Right ventricle myocardium superior (tissue), 1 donor: Measurements from ENCODE around the gene PRKACB. TPM values are rescaled to one million over a fixed set of nuclear protein-coding genes. Genes with fewer than 3 reads are reported as not detected.

Source experiments
- ATAC-seq: fragments of 200-7000 bp; cut with Tn5 transposase; one replicate; pipeline ENCODE4 v1.9.1; 2020; ENCODE audit warnings: mild to moderate bottlenecking; ENCODE audit not compliant: poor library complexity
- DNase-seq: peaks from one replicate; pipeline ENCODE4 v3.0.0-alpha.2; 2020
- intact Hi-C: fragments of 100-400 bp; cut with DNase I; formaldehyde crosslinking; loops from one replicate; pipeline ENCODE4 v1.11.2; 2022
- total RNA-seq: library from RNA; stranded (reverse); fragmentation: NEBNext Ultra II Directional; extraction: Animal tissue kit (Norgen Biotek cat#: 25700); gene quantifications from one replicate; pipeline ENCODE4 v1.2.1, GENCODE V29; 2021
- donor health status: DM: no; HTN: yes; CAD: no; lungs with severe emphysema.

Gene PRKACB
- total RNA-seq, 1 donor from 2014 or later, result 30.8 TPM

GRCh38 chr1:84254703-84255238 lies 110.7 kb downstream of the PRKACB start:
- intact Hi-C loops, result no loop called here
- ATAC-seq, result no peak
- DNase-seq, result no peak

DNA sequence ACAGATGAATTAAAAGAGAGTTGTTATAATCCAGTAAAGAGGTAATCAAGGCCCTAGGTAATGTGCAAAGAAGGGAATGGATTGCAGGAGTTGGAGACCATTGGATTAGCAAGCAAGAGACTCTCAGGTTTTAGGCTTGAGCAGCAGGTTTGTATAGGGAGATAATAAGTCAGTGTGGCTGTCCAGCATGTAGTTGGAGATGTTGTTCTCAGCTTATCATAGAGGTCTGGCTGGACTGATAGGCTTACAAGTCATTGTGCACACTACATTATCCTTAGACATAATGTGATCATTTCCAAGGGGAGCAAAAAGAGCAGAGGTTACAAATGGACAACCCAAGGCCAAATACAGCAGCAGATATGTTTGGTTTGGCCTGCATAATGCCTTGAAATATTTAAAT lies 111.5 kb downstream of the PRKACB start:
- ATAC-seq, result no peak
- DNase-seq, result no peak
- intact Hi-C loops, result no loop called here

DNA sequence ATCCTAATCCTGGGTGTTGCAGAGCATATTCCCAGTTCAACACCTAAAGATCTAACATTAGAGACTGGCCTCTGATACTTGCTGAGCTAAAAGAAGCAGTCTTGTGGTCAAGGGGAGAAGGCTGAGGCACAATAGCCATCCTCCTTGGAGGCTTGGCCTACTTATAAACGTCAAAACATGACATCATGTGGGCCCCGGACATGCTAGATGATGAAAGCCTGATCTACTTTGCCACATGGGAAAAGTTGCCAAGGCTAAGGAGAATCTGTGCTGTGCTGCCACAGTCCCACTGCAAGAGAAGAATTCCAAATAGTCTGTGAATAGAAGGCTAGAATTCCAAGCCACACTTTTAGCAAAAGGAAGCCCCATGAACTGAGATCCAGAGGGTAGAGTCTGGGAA lies 113.5 kb downstream of the PRKACB start:
- DNase-seq, result no peak
- intact Hi-C loops, result no loop called here
- no peak for ATAC-seq

- no peak for DNase-seq
- no peak for ATAC-seq
- intact Hi-C loops, result no loop called here
Measured at GRCh38 chr1:84259376-84259775, 115.3 kb downstream of the PRKACB start.

DNA sequence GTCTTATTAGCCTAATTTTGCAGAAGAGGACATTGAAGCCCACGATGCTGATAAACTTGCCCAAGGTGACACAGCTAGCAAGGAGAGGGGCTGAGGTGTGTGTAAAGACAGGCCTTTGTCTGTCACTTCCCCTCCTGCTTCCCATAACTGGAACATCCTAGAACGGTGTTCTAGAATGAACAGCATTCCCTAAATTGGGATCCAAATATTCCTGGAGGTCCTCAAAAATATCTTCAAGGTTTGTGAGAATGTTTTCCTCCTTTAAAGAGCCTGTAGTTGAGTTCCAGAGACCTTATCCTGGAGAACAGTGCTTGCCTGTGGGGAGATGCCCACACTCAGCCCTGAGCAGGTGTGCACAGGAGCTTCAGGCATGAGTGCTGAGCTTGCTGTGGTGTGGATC lies 115.9 kb downstream of the PRKACB start:
- intact Hi-C loops, result no loop called here
- ATAC-seq (no peak), DNase-seq (no peak)

GRCh38 chr1:84260852-84261518 lies 116.9 kb downstream of the PRKACB start:
- DNase-seq (no peak), ATAC-seq (no peak)
- intact Hi-C loops, result no loop called here

DNA sequence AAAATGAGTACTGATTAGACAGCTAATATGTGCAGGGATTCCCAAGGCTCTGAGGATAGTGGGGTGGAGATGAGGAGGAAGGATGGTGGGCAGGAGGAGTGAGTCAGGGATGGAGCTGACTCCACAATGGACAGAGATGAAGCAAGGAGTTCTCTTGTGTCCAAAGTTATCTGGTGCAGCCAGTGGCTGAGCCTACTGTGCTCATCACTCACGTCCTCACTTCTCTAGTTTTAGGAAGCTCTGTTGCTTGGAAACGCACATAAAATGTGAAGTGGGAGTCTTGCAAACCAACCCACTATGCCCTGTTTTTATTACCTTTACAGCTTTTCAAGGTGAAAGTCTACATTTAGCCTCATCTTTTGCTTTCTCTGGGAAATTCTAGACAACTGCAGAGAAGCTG lies 120.9 kb downstream of the PRKACB start:
- ATAC-seq (no peak), DNase-seq (no peak)
- intact Hi-C loops, result no loop called here

- no peak for DNase-seq
- intact Hi-C loops, result no loop called here
- ATAC-seq, result no peak
Measured at GRCh38 chr1:84265867-84266266, 121.8 kb downstream of the PRKACB start.

- ATAC-seq (no peak), DNase-seq (no peak)
- intact Hi-C loops, result no loop called here
Measured at GRCh38 chr1:84266748-84267147, 122.7 kb downstream of the PRKACB start.

DNA sequence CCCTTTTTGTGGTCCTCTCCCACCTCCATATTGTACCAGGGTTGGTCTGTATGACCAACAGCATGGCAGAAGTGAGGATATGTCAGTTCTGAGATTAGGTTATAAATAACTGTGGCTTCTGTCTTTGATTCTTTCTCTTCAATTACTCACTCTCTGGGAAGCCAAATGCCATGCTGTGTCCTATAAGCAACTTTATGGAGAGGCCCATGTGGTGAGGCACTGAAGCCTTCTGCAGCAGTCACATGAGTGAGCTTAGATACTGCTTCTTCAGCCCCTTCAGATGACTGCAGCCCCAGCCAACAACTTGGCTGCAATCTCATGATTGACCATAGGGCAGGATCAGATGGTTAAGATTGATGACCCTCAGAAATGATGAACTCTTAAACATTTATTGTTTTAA lies 123.4 kb downstream of the PRKACB start:
- DNase-seq (no peak), ATAC-seq (no peak)
- intact Hi-C loops, result no loop called here

GRCh38 chr1:84268346-84268745 lies 124.3 kb downstream of the PRKACB start:
- DNase-seq, result no peak
- intact Hi-C loops, result no loop called here
- ATAC-seq, result no peak

- intact Hi-C loops, result no loop called here
- ATAC-seq (no peak), DNase-seq (no peak)
Measured at GRCh38 chr1:84269306-84269705, 125.2 kb downstream of the PRKACB start.

DNA sequence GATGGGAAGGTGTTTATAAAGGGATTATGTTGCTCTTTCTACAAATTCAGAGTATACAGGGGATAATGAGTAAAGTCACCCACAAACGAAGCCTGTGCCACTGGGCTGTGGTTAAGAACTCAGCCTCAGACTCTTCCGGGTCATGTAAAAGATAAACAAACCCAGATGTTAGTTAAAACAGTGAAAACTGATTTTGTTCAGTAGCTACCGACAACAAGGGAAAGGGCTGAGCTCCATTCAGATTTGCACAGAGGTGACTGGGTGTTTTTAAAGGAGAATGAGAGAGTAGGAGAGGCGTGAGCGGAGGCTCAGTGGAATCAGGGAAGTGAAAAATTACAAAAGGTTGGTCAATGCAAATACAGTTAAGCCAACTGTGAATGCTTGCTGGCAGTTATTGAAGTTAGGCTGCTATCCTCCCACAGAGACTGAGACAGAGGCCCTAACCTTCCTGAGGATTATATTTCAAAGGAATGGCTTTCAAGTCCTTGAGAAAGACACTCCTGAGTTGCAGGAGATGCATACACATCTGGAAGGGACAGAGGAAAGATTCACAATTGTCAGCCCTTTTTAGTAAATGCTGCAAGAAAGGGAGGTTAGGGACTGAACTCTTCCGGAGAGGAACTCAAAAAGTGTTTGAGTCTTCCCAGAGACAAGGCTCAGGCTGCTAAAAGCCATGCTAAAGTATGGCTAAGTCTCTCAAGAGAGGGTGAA lies 127.5 kb downstream of the PRKACB start:
- intact Hi-C loops, result no loop called here
- peak; percentile 22 for ATAC-seq
- DNase-seq, result no peak

- ATAC-seq (no peak), DNase-seq (no peak)
- intact Hi-C loops, result no loop called here
Measured at GRCh38 chr1:84272401-84272800, 128.3 kb downstream of the PRKACB start.

DNA sequence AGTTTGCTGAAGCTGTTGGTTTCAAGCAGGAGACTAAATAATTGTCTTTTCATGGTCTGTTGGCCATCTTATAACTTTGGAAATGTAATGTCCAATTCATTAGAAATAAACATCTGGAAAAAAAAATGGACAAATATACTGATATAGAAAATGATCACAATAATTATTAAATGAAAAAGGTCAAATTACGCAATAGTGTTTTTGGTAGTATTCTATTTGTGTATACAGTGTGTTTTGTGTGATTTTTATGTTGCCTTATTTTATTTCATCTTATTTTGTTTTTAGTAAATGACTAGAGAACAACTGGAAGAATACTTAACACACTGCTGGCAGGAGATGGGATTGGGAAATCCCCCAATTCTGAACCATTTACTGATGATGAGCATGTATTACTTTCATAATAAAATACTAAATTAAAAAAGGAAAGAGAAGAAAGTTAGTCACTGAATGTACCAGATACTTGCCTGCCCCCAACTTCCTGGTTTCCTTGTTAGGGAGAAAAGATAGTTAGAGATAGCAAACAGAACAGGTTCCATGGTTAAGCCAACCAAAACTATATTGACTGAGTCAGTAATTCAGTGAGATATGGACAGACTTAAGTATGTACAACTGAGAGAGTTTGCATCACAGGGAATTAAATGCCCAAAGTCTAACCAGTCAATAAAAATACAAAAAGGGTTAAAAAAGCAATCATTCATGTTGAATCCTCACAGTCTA lies 133.4 kb downstream of the PRKACB start:
- DNase-seq (no peak), ATAC-seq (no peak)
- intact Hi-C loops, result no loop called here

DNA sequence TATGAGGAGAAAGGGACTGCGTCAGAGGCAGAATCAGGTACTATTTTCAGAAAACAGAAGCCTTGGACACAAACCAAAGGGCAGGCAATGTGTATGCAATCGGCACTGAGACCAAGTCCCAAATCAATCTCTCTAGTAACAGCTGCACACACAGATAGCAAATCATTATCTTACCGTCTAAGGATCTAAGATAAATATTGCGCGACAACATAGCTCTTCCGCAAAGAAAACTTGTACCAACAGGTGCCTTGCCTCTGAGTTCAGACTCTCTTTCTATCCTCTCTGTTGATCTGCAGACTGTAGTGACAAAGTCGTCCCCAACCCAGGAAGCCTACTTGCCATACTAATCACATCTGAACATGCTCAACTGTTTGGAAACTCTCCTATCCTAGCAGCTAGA lies 134.8 kb downstream of the PRKACB start:
- ATAC-seq (no peak), DNase-seq (no peak)
- intact Hi-C loops, result no loop called here

- intact Hi-C loops, result no loop called here
- DNase-seq, result no peak
- no peak for ATAC-seq
Measured at GRCh38 chr1:84280912-84281311, 136.8 kb downstream of the PRKACB start.

- ATAC-seq (no peak), DNase-seq (no peak)
- intact Hi-C loops, result no loop called here
Measured at GRCh38 chr1:84282780-84283333, 138.8 kb downstream of the PRKACB start.

DNA sequence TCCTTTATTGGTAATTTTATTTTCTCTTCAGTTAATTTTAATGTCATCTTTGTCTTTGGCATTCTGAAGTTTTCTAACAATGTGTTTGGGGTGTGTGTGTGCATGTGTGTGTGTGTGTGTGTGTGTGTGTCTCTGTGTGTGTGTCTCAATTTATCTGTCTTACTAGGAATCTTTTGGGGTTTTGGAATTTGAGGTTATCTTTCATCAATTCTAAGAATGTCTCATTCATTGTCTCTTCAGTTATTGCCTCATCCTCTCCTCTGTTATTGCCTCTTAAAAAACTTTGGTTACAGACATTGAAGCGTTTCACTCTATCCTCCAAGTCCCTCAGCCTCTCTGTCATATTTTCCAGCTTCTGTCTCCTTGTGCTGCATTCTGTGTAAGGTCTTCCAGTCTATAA lies 139.3 kb downstream of the PRKACB start:
- ATAC-seq (no peak), DNase-seq (no peak)
- intact Hi-C loops, result no loop called here

DNA sequence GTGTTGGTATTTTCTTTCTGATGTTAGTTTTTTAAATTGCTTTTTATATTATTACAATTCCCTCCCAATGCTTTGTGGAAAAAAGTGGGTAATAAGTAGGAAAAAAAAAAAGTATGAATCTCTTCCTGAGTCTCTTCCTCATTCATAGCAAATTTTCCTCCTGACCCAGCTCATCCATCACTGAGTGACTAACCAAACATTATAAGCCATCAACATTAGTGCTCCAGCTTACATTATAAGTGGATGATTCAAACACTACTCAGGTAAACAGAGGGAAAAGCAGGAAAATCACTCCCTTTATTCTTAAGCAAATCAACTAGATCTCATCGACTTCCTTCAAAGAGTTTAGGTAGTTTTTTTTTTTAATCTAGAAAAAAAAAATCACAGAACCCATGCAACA lies 142.0 kb downstream of the PRKACB start:
- ATAC-seq, result no peak
- no peak for DNase-seq
- intact Hi-C loops, result no loop called here
